K562 (cell line): Measurements from ENCODE around the gene ADM. TPM values are rescaled to one million over a fixed set of nuclear protein-coding genes. Genes with fewer than 3 reads are reported as not detected.

Experiments used
- BCL6 ChIP-seq: fragments of 250-450 bp; sonication (Bioruptor Pico); IDR thresholded peaks from 2 replicates; pipeline ENCODE4 v1.4.0; 2020
- HES1 ChIP-seq: fragments of 450-650 bp; IDR thresholded peaks from 2 replicates; pipeline ENCODE4 v1.6.1; 2016; ENCODE audit warnings: low read depth, mild to moderate bottlenecking, moderate library complexity
- HMGN3 ChIP-seq: IDR thresholded peaks from 2 replicates; pipeline ENCODE4 v1.6.1; 2011; ENCODE audit warnings: borderline replicate concordance, low read depth, mild to moderate bottlenecking, mixed read lengths, low read length; ENCODE audit not compliant: insufficient read length; ENCODE audit errors: extremely low read depth
- POLR3A ChIP-seq: IDR thresholded peaks from 2 replicates; pipeline ENCODE4 v1.6.1; 2011; ENCODE audit warnings: borderline replicate concordance, mild to moderate bottlenecking, moderate library complexity; ENCODE audit not compliant: insufficient read length, insufficient read depth; ENCODE audit errors: extremely low read depth
- SMARCA4 ChIP-seq: fragments of 450-650 bp; IDR thresholded peaks from 2 replicates; pipeline ENCODE4 v1.6.1; 2016
- polyA plus RNA-seq, 8 experiments: library from polyadenylated mRNA; depleted of rRNA in 4 of 8; stranded (reverse) in 5 of 8; unstranded in 3 of 8; fragments of >200 nt; fragmentation: Nextera tagmentation in 2 of 8; fragmentation: Illumina TruSeq in 1 of 8; extraction: Ambion mirVana in 2 of 8; extraction: Trizol in 1 of 8; gene quantifications; 2 replicates each; pipeline versions ENCODE4 v1.2.1 to v1.2.3, GENCODE V29; 2011 to 2014; ENCODE audit warnings: inconsistent platforms in 1 of 8, missing spikeins in 1 of 8
- total RNA-seq, 7 experiments: library from RNA; depleted of rRNA in 6 of 7; stranded (reverse); fragments of >200 nt in 6 of 7; fragmentation: Illumina TruSeq in 2 of 7; extraction: Trizol in 2 of 7; gene quantifications; 2 replicates each; pipeline versions ENCODE4 v1.2.1 to v1.2.3, GENCODE V29; 2011 to 2021; ENCODE audit warnings: low replicate concordance in 1 of 7
- TF ChIP-seq, protein P1 (sequence below): sonication (generic); formaldehyde crosslinking; IDR thresholded peaks from 2 replicates; pipeline ENCODE4 v1.8.0; 2023; ENCODE audit warnings: missing genetic modification reagents, mild to moderate bottlenecking, borderline replicate concordance
- TF ChIP-seq, protein P2 (sequence below): fragments of 450-650 bp; formaldehyde crosslinking; IDR thresholded peaks from 2 replicates; pipeline ENCODE4 v1.4.0; 2022; ENCODE audit warnings: missing genetic modification characterization

The ADM gene
- total and polyA plus RNA-seq, 9 of the 15 experiments (the other 6 are each of a cell fraction or from before 2014, with no cell fraction given) = 0.23 to 0.49 (median 0.32) TPM; not detected in 6

DNA sequence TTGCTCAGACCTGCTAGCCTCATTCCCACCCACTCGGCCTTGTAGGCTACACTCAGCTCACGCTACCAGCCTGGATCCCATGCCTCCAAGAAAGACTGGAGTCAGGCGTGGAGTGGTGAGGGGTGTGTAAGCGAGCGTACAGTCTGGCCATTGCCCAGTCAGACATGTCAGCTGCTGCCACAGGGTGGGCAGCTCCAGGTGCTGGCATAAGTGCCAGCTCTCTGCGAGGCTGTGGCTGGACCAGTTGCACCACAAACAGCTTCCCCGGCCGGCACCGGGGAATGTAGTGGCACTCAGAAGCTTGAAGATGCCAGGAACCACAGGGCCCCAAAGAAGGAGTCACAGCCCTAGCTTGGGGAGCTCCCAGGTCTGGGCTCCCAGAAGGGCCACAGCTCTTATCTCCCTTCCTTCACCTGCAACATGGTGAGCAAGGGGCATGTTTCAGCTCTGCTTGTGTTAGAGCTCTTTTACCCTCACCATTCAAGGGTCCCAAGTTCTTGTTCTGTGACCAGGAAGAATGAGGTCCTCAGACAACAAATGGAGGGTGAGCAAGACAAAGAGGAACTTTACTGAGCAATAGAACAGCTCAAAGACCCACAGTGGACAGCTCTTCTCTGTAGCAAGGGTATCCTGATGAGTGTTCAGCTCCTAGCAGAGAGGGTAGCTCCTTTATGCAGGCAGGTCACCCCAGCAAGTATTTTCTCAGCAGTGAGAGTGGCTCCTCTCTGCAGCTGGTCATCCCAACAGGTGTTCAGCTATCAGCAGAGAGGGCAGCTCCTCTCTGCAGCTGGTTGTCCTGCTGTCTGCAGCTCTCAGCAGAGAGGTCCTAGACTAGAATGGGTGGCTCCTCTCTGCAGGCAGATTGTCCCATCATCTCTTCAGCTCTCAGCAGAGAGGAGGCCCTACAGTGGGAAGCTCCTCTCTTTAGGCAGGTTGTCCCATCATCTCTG is 16.8 kb upstream of the ADM start (continued):
- TF ChIP-seq, protein P1, sequence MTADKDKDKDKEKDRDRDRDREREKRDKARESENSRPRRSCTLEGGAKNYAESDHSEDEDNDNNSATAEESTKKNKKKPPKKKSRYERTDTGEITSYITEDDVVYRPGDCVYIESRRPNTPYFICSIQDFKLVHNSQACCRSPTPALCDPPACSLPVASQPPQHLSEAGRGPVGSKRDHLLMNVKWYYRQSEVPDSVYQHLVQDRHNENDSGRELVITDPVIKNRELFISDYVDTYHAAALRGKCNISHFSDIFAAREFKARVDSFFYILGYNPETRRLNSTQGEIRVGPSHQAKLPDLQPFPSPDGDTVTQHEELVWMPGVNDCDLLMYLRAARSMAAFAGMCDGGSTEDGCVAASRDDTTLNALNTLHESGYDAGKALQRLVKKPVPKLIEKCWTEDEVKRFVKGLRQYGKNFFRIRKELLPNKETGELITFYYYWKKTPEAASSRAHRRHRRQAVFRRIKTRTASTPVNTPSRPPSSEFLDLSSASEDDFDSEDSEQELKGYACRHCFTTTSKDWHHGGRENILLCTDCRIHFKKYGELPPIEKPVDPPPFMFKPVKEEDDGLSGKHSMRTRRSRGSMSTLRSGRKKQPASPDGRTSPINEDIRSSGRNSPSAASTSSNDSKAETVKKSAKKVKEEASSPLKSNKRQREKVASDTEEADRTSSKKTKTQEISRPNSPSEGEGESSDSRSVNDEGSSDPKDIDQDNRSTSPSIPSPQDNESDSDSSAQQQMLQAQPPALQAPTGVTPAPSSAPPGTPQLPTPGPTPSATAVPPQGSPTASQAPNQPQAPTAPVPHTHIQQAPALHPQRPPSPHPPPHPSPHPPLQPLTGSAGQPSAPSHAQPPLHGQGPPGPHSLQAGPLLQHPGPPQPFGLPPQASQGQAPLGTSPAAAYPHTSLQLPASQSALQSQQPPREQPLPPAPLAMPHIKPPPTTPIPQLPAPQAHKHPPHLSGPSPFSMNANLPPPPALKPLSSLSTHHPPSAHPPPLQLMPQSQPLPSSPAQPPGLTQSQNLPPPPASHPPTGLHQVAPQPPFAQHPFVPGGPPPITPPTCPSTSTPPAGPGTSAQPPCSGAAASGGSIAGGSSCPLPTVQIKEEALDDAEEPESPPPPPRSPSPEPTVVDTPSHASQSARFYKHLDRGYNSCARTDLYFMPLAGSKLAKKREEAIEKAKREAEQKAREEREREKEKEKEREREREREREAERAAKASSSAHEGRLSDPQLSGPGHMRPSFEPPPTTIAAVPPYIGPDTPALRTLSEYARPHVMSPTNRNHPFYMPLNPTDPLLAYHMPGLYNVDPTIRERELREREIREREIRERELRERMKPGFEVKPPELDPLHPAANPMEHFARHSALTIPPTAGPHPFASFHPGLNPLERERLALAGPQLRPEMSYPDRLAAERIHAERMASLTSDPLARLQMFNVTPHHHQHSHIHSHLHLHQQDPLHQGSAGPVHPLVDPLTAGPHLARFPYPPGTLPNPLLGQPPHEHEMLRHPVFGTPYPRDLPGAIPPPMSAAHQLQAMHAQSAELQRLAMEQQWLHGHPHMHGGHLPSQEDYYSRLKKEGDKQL (CRISPR knock-in tag) = no peak
- TF ChIP-seq BCL6 (no peak), HES1 (no peak), POLR3A (no peak), HMGN3 (no peak), SMARCA4 (no peak)
- TF ChIP-seq, protein P2, sequence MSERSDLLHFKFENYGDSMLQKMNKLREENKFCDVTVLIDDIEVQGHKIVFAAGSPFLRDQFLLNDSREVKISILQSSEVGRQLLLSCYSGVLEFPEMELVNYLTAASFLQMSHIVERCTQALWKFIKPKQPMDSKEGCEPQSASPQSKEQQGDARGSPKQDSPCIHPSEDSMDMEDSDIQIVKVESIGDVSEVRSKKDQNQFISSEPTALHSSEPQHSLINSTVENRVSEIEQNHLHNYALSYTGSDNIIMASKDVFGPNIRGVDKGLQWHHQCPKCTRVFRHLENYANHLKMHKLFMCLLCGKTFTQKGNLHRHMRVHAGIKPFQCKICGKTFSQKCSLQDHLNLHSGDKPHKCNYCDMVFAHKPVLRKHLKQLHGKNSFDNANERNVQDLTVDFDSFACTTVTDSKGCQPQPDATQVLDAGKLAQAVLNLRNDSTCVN = no peak
